ENCODE data around the gene RIPK1.

Gene RIPK1

GRCh38 chr6:3163248-3163594, 94.9 kb downstream of the RIPK1 start:
- no peak for DNase-seq (ENCODE audit: low spot score)

DNA sequence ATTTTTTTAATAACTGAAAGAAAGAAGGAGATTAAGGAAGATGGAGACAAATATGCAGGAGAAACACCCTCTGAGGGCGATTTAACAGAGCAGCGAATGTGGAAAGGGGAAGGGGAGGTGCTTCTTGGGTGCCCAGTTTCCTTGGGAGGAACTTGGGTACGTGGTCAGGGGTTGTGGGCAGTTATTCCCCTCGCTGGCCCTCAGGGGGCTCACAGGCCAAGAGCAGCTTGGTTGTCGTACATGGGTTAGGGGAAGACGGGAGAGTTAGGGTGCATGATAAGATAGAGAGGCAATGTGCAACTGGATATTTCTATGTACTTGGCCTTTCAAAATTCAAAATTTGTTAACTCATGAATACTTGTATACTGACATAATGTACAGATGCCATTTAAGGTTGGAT, 96.1 kb downstream of the RIPK1 start:
- DNase-seq (ENCODE audit: low spot score) = no peak

All from putamen (tissue), 1 donor.